Hepatocyte (in vitro differentiated cells): ENCODE data around the gene MB.

Experiments
- CTCF ChIP-seq: fragments of 200-600 bp; sonication (generic); IDR thresholded peaks from 2 replicates; pipeline ENCODE4 v1.5.1; 2016; ENCODE audit warnings: antibody characterized with exemption, mild to moderate bottlenecking; ENCODE audit not compliant: poor library complexity
- EZH2 ChIP-seq: fragments of 200-600 bp; sonication (generic); IDR thresholded peaks from 2 replicates; pipeline ENCODE4 v1.6.1; 2016; ENCODE audit warnings: antibody characterized with exemption, mild to moderate bottlenecking, borderline replicate concordance

- no peak for TF ChIP-seq EZH2
- TF ChIP-seq CTCF, result no peak
Measured at GRCh38 chr22:35611891-35612576, 5.1 kb downstream of the MB start.
